ENCODE data around the gene TIE1. TPM values are rescaled to one million over a fixed set of nuclear protein-coding genes. Genes with fewer than 3 reads are reported as not detected.

TIE1 gene
- total RNA-seq, 1 donor from 2014 or later: 0.98 TPM

- no peak overlapping the region for H3K4me3 Mint-ChIP-seq (ENCODE audit: unreplicated experiment)
- H3K36me3 ChIP-seq (ENCODE audit: insufficient read depth, low read length): peaks cover 45% of the 10 kb centered on the region
- H2AFZ ChIP-seq (ENCODE audit: low read depth, low read length): no peak overlapping the region
- peaks cover 32% of the 10 kb centered on the region for H3K36me3 Mint-ChIP-seq (ENCODE audit: low read depth, unreplicated experiment)
- H3K4me3 ChIP-seq (ENCODE audit: insufficient read depth, low read depth, low read length): no peak overlapping the region
- no peaks in the 10 kb centered on the region for H3K9me3 ChIP-seq (ENCODE audit: insufficient read depth, low read depth, low read length)
- H3K9ac ChIP-seq (ENCODE audit: low read length): no peak overlapping the region
- DNase-seq (ENCODE audit: low read depth): no peak
- TF ChIP-seq CTCF (IDR thresholded peaks at IDR 0.05; ENCODE audit: insufficient read depth, low read depth, low read length) (no peak), EZH2 (IDR thresholded peaks at IDR 0.05; ENCODE audit: insufficient read depth, low read length) (no peak)
- H3K79me2 ChIP-seq (ENCODE audit: insufficient read depth, low read length): peaks cover 94% of the 10 kb centered on the region
- peaks cover 64% of the 10 kb centered on the region for H4K20me1 ChIP-seq (ENCODE audit: insufficient read depth, low read length)
- H3K4me1 ChIP-seq (ENCODE audit: insufficient read depth, low read length): peaks cover 50% of the 10 kb centered on the region
- H3K27me3 ChIP-seq (ENCODE audit: insufficient read depth, low read length): no peaks in the 10 kb centered on the region
- H3K4me2 ChIP-seq (ENCODE audit: low read length): no peak overlapping the region
- H3K4me1 Mint-ChIP-seq (ENCODE audit: low read depth, unreplicated experiment): peaks cover 21% of the 10 kb centered on the region
- no peaks in the 10 kb centered on the region for H3K27me3 Mint-ChIP-seq (ENCODE audit: low read depth, unreplicated experiment)
- no peak overlapping the region for H3K27ac ChIP-seq (ENCODE audit: low read depth, low read length)
- H3K9me3 Mint-ChIP-seq (ENCODE audit: unreplicated experiment): no peaks in the 10 kb centered on the region
- no peak overlapping the region for H3K27ac Mint-ChIP-seq (ENCODE audit: unreplicated experiment)
- FAIRE-seq: no peak
Measured at GRCh38 chr1:43363935-43364525, 63.2 kb downstream of the TIE1 start.

GRCh38 chr1:43365678-43366077, 64.9 kb downstream of the TIE1 start:
- no peak for FAIRE-seq
- Histone ChIP-seq H2AFZ (ENCODE audit: low read depth, low read length) (no peak overlapping the region), H3K9me3 (ENCODE audit: insufficient read depth, low read depth, low read length) (no peaks in the 10 kb centered on the region), H3K27me3 (ENCODE audit: insufficient read depth, low read length) (no peaks in the 10 kb centered on the region), H3K27ac (ENCODE audit: low read depth, low read length) (no peak overlapping the region), H3K4me1 (ENCODE audit: insufficient read depth, low read length) (peaks cover 36% of the 10 kb centered on the region), H3K4me2 (ENCODE audit: low read length) (peak overlapping the region; percentile 89), H3K79me2 (ENCODE audit: insufficient read depth, low read length) (peaks cover 83% of the 10 kb centered on the region), H3K9ac (ENCODE audit: low read length) (peak overlapping the region; percentile 86), H3K4me3 (ENCODE audit: insufficient read depth, low read depth, low read length) (peak overlapping the region; percentile 69), H4K20me1 (ENCODE audit: insufficient read depth, low read length) (peaks cover 49% of the 10 kb centered on the region), H3K36me3 (ENCODE audit: insufficient read depth, low read length) (peaks cover 38% of the 10 kb centered on the region)
- H3K4me1 Mint-ChIP-seq (ENCODE audit: low read depth, unreplicated experiment): peaks cover 19% of the 10 kb centered on the region
- TF ChIP-seq EZH2 (IDR thresholded peaks at IDR 0.05; ENCODE audit: insufficient read depth, low read length) (no peak), CTCF (IDR thresholded peaks at IDR 0.05; ENCODE audit: insufficient read depth, low read depth, low read length) (no peak)
- H3K36me3 Mint-ChIP-seq (ENCODE audit: low read depth, unreplicated experiment): peaks cover 31% of the 10 kb centered on the region
- H3K4me3 Mint-ChIP-seq (ENCODE audit: unreplicated experiment): peak overlapping the region; percentile 91
- no peak for DNase-seq (ENCODE audit: low read depth)
- H3K27me3 Mint-ChIP-seq (ENCODE audit: low read depth, unreplicated experiment): no peaks in the 10 kb centered on the region
- no peaks in the 10 kb centered on the region for H3K9me3 Mint-ChIP-seq (ENCODE audit: unreplicated experiment)
- H3K27ac Mint-ChIP-seq (ENCODE audit: unreplicated experiment): no peak overlapping the region

GRCh38 chr1:43366179-43366578, 65.4 kb downstream of the TIE1 start:
- H3K79me2 ChIP-seq (ENCODE audit: insufficient read depth, low read length): peaks cover 78% of the 10 kb centered on the region

More at GRCh38 chr1:43366179-43366578, 65.4 kb downstream of the TIE1 start:
- no peak for TF ChIP-seq EZH2 (IDR thresholded peaks at IDR 0.05; ENCODE audit: insufficient read depth, low read length)
- no peak for TF ChIP-seq CTCF (IDR thresholded peaks at IDR 0.05; ENCODE audit: insufficient read depth, low read depth, low read length)
- Histone ChIP-seq H3K4me2 (ENCODE audit: low read length) (peak overlapping the region; percentile 89), H3K9me3 (ENCODE audit: insufficient read depth, low read depth, low read length) (no peaks in the 10 kb centered on the region), H3K36me3 (ENCODE audit: insufficient read depth, low read length) (peaks cover 35% of the 10 kb centered on the region), H3K9ac (ENCODE audit: low read length) (peak overlapping the region; percentile 86), H3K4me1 (ENCODE audit: insufficient read depth, low read length) (peaks cover 31% of the 10 kb centered on the region), H3K4me3 (ENCODE audit: insufficient read depth, low read depth, low read length) (peak overlapping the region; percentile 69), H3K27me3 (ENCODE audit: insufficient read depth, low read length) (no peaks in the 10 kb centered on the region), H2AFZ (ENCODE audit: low read depth, low read length) (no peak overlapping the region), H4K20me1 (ENCODE audit: insufficient read depth, low read length) (peaks cover 44% of the 10 kb centered on the region), H3K27ac (ENCODE audit: low read depth, low read length) (no peak overlapping the region)
- H3K27ac Mint-ChIP-seq (ENCODE audit: unreplicated experiment): no peak overlapping the region
- H3K4me1 Mint-ChIP-seq (ENCODE audit: low read depth, unreplicated experiment): peaks cover 19% of the 10 kb centered on the region
- H3K4me3 Mint-ChIP-seq (ENCODE audit: unreplicated experiment): peak overlapping the region; percentile 91
- peaks cover 27% of the 10 kb centered on the region for H3K36me3 Mint-ChIP-seq (ENCODE audit: low read depth, unreplicated experiment)
- FAIRE-seq: no peak
- no peaks in the 10 kb centered on the region for H3K27me3 Mint-ChIP-seq (ENCODE audit: low read depth, unreplicated experiment)
- H3K9me3 Mint-ChIP-seq (ENCODE audit: unreplicated experiment): no peaks in the 10 kb centered on the region
- DNase-seq (ENCODE audit: low read depth): no peak

Data from astrocyte (in vitro differentiated cells and primary cell).